GM19035 (cell line): ENCODE results near the gene SNF8.
A peak's percentile ranks its signal among the peaks of the same experiment; 100 is the strongest.
"Not testable (repeated sequence)": the region's sequence is repeated elsewhere in the genome, so short reads cannot be mapped to it uniquely, and the experiment has no call there.

Experiments
- ATAC-seq: cut with Tn5 transposase; IDR thresholded peaks from one replicate; pipeline ENCODE4 v1.9.1; 2021; ENCODE audit not compliant: unreplicated experiment

SNF8 gene, protein sequence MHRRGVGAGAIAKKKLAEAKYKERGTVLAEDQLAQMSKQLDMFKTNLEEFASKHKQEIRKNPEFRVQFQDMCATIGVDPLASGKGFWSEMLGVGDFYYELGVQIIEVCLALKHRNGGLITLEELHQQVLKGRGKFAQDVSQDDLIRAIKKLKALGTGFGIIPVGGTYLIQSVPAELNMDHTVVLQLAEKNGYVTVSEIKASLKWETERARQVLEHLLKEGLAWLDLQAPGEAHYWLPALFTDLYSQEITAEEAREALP

GRCh38 chr17:48944515-48945260 is at the start of gene SNF8:
SNF8 (minus strand) TSS chr17:48944842; CDS start chr17:48944734, 108 bp downstream.
- ATAC-seq = peak; percentile 94

DNA sequence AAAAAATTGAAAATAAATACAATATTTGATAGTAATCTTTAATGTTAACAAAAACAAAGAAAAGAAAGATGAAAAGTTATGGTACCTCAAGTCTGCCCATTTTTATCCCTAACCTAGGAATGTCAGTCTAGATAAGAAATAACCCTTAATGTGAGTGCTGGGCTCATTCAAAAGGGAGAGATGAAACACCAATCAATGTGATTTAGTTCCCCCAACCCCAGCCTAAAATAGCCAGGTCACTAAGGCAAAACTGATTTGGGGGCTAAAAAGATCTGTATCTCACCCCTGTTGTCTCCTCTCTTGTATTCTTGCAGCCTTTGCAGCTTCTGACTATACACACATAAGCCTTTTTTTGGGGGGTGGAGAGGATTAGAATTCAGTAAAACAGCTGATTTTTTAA is 49.3 kb upstream of the SNF8 start:
- no peak for ATAC-seq

DNA sequence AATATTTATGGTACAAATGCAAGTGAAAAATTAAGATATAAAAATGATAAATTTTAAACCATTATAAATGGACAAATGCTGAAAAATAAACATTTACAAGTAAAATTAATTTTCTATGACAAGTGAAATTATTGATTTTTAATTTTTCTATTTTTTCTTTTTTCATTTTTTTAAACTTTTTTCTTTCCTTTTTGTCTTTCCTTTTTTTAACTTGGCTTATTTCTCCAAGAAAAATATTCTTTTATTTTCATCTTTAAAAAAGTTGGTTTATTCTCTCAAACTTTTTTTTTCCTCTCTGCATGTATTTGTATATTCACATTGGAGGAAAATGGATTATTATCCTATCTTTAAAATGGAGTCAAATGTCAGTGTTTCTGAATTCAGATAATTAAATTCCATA is 48.7 kb upstream of the SNF8 start:
- no peak for ATAC-seq

DNA sequence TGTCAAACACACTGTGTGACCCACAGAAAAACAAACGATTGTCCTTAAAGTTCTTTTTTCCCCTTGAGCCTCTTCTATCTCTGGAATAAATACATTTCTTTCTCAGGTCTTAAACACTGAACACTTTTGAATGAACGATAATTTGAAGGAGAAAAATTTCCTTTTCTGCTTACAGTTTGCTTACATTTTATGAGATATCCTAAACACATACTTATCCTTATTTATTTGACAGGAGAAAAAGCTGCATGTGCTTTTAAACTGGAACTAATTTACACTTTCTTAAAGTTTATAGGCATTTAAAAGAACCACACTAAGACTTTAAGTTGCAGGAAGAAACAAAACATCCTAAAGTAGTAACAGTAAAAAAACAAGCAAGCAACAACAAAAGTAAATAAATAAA is 47.8 kb upstream of the SNF8 start:
- ATAC-seq = no peak

- no peak for ATAC-seq
Measured at GRCh38 chr17:48990882-48991357, 46.3 kb upstream of the SNF8 start.

DNA sequence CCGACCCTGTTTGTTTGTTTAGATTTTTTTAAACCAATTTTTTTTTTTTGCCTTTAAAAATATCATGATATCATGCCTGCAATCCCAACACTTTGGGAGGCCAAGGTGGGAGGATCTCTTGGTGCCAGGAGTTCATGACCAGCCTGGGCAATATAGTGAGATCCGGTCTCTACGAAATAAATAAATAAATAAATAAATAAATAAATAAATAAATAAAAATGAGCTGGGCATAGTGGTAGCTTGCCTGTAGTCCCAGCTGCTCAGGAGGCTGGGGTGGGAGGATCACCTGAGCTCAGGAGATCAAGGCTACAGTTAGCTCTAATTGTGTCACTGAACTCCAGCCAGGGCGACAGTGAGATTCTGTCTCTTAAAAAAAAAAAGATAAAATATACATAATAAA is 44.5 kb upstream of the SNF8 start:
- ATAC-seq = no peak

DNA sequence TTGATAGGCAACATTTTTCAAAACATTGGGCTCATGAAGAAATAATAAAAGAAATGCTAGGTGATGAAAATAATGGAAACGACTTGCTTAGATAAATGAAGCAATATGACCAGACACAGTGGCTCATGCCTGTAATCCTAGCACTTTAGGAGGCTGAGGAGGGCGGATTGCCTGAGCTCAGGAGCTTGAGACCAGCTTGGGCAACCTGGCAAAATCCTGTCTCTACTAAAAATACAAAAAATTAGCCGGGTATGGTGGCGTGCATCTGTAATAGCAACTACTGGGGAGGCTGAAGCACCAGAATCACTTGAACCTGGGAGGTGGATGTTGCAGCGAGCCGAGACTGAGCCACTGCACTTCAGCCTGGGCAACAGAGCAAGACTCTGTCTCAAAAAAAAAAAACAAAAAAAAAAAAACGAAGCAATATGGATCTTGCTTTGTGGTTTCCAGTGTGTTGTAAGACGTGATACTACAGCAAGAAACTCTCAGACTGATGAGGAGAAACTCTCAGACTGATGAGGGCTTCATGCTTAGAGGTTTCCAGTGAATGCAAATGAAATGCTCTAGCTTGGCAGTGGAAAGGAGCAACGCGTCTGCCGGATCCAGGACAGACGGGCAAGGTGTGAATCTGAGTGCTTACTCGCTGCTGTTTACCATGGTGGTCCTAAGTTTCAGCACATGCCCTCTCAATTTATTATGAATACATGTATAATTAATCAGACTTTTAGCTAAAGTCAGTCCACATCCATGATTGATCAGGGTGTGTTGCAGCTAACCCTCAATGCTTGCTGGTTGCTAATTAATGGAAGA is 41.0 kb upstream of the SNF8 start:
- ATAC-seq = no peak

DNA sequence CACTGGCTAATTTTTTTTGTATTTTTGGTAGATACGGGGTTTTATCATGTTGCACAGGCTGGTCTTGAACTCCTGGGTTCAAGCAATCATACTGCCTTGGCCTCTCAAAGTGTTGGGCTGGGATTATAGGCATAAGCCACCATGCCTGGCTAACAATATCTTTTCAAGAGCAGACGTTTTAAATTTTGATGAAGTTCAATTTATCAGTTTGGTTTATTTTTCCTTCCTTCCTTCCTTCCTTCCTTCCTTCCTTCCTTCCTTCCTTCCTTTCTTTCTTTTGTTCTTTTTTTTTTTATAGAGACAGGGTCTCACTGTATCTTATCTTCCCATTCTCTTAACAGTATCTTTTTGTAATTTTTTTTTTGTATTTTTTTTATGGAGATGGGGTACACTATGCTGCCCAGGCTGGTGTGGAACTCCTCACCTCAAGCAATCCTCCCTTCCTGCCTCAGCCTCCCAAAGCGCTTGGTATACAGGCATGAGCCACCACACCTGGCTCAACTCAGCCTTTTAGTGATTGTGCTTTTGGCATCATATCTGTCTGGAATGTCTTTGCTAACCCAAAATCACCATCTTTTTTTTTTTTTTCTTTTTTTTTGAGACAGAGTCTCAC is 37.4 kb upstream of the SNF8 start:
- ATAC-seq = no peak

DNA sequence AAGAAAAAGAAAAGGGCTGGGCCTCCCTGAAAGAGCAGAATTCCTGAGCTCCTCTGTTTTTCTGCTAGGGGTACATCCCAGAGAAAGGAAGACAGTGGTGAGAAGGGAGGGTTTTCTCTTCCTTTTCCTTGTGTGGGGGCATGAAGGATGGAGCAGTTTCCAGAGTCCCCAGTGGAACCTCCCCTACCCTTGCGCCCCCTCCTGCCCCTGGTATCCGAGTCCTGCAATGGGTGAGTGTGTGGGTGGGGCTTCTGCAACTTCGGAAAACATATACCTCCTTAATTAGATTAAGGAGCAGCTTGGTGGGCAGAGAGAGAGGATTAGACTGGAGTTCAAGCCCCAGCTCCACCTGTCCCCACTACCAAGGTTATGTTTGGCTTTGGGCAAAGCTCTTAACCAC is 29.2 kb upstream of the SNF8 start:
- ATAC-seq = no peak

GRCh38 chr17:48972749-48973097 is 28.1 kb upstream of the SNF8 start:
- ATAC-seq = no peak

GRCh38 chr17:48970865-48971687 is 26.4 kb upstream of the SNF8 start:
- ATAC-seq = no peak

DNA sequence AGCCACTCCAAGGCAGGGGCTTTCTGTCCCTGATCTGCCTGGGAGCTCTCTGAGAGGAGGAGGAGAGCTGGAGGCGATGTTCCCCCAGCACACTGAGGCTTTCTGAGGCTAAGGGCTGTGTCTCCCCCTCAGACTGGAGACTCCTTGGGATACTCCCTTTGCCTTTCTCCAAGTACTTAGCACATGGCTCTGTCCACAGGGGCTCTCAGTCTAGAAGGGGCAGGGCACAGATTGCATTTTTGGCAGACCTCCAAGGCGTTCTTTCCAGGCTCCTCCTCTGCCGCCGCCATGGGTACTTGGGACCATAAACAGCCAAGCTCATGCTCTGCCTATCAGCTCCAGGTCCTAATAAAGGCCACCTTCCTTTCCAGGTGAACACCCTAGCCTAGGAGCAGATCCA is 25.6 kb upstream of the SNF8 start:
- ATAC-seq = no peak

DNA sequence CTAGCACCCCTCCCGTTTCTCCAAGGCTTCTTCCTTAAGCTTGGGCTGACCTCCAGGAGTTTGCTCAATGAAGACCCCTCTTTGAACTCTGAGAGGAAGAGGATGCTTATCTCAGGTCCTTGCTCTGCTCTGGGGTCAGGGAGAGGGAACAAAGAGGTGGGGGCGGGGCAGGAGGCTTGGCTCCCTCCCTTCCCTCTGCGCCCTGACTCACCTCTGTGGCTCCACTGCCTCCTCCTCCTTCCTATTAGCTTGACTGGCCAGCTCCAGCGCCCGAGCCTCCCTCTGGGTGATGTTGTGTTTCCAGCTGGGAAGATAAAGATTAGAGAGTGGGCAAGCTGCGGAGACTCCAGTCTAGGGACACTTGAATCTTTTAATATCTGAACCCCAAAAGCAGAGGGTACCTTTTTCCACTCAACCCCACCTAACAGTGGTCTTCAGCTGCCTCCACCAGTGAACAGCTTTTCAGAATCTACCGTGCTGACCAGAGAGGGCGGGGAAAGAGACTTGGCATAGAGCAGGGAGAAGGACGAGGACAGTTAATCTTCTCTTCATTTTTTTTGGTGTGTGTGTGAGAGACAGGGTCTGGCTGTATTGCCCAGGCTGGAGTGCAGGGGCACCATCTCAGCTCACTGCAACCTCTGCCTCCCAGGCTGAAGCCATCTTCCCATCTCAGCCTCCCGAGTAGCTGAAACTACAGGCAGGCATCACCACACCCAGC is 17.0 kb upstream of the SNF8 start:
- no peak for ATAC-seq

DNA sequence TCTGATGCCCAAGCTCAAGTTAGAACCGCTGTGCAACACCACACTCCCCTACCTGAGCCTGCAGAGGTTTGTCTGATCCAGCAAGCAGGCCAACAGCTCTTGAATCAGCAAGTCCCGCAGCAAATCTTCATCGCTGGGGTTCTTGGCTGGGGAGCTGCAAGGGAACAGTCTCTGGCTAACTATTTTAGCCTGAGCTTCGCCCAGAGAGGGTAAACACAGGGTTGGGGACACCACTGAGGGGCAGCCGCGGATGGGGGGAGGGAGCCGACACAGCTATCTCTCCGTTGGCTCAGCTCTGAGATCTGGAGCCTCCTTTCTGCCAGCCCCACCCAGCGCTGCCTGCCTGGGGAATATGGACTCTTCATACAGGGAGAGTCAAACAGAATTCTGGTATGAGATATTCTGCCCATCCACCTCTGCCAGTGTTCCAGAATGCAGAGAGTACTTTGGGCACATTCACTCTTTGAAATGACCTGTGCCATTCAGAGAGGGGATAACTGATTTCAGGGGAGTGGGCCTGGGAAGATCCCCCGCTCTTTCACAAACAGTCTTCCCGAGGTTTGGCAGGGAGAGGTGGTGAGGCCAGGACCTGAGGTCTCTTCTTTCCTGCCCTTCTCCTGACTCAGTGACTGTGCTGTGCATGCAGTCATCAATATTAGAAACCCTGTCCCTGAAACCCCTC is 16.3 kb upstream of the SNF8 start:
- ATAC-seq = no peak

DNA sequence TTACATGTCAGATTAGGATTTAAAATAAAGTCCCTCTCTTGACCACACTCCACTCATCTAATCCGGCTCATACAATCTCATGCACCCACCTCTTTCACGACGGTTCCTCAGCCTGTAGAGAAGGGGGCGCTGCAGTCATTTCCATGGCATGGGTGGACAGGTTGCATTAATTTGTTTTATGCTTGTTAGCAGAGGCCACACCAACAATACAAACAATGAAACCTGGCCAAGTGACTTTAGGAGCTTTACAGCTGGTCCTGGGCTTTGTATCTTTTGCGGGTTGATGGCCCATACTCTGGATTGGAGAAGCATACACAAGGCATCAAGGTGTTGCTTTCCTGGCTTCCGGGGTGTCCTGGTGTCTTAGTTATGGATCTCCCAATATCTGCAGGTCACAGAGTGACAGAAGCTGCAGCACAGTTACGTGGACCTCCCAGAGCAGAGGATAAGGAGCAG is 9.7 kb upstream of the SNF8 start:
- ATAC-seq = no peak

DNA sequence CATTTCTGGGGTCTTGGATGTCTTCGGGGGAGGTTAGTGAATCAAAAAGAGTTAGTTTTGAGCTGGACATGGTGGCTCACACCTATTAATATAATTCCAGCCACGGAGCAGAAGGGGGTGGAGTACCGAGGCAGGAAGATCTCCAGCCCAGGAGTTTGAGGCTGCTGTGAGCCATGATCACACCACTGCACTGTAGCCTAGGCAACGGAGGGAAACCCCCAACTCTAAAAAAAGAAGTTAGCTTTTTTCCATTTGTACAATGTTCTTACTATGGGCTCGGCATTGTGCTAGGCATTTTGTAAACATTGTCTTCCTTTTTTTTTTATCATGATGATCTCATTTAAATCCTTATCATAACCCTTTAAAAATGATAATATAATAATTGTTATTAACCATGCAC is 8.3 kb upstream of the SNF8 start:
- ATAC-seq = no peak

GRCh38 chr17:48951572-48951971 is 6.9 kb upstream of the SNF8 start:
- ATAC-seq = no peak

- not testable (repeated sequence) for ATAC-seq
Measured at GRCh38 chr17:48945261-48945651, 614 bp upstream of the SNF8 start.

- ATAC-seq = no peak
Measured at GRCh38 chr17:48933035-48933434, 11.6 kb downstream of the SNF8 start.
